GM20000 (cell line): ENCODE measurements around the gene PEF1.

Experiments used
- DNase-seq: peaks from one replicate; pipeline ENCODE4 v3.0.0; 2012; ENCODE audit warnings: low spot score
- CTCF ChIP-seq: IDR thresholded peaks from 2 replicates; pipeline ENCODE4 v1.5.1; 2012; ENCODE audit warnings: mild to moderate bottlenecking, control low read depth; ENCODE audit errors: extremely low read depth, missing control alignments

PEF1 gene

GRCh38 chr1:31661856-31662255 lies 17.2 kb upstream of the PEF1 start:
- no peak for TF ChIP-seq CTCF
- no peak for DNase-seq

GRCh38 chr1:31660871-31661455 lies 16.3 kb upstream of the PEF1 start:
- DNase-seq: no peak
- no peak for TF ChIP-seq CTCF

GRCh38 chr1:31659889-31660288 lies 15.2 kb upstream of the PEF1 start:
- no peak for TF ChIP-seq CTCF
- no peak for DNase-seq

- no peak for DNase-seq
- TF ChIP-seq CTCF: no peak
Observed at GRCh38 chr1:31658721-31659120, 14.0 kb upstream of the PEF1 start.

GRCh38 chr1:31657972-31658510 lies 13.4 kb upstream of the PEF1 start:
- no peak for TF ChIP-seq CTCF
- no peak for DNase-seq

GRCh38 chr1:31657020-31657804 lies 12.5 kb upstream of the PEF1 start:
- DNase-seq: no peak
- TF ChIP-seq CTCF: no peak

GRCh38 chr1:31655756-31656155 lies 11.1 kb upstream of the PEF1 start:
- no peak for DNase-seq
- TF ChIP-seq CTCF: no peak
